ENCODE data around the gene UNC13A.

UNC13A gene

DNA sequence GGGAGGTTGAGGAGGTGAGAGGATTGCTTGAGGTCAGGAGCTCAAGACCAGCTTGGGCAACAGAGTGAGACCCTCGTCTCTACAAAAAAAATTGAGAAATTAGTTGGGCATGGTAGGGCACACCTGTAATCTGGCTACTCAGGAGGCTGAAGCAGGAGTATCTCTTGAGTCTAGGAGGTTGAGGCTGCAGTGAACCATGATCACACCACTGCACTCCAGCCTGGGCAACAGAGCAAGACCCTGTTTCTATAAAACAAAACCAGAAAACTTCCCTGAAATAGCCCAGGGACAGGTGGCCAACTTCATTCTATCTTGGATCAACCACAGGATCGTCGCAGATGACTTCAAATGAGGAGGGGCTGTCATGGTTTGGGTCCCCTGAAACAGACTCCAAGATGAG lies 104.0 kb downstream of the UNC13A start:
- TF ChIP-seq, protein P1, sequence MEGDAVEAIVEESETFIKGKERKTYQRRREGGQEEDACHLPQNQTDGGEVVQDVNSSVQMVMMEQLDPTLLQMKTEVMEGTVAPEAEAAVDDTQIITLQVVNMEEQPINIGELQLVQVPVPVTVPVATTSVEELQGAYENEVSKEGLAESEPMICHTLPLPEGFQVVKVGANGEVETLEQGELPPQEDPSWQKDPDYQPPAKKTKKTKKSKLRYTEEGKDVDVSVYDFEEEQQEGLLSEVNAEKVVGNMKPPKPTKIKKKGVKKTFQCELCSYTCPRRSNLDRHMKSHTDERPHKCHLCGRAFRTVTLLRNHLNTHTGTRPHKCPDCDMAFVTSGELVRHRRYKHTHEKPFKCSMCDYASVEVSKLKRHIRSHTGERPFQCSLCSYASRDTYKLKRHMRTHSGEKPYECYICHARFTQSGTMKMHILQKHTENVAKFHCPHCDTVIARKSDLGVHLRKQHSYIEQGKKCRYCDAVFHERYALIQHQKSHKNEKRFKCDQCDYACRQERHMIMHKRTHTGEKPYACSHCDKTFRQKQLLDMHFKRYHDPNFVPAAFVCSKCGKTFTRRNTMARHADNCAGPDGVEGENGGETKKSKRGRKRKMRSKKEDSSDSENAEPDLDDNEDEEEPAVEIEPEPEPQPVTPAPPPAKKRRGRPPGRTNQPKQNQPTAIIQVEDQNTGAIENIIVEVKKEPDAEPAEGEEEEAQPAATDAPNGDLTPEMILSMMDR (IDR thresholded peaks at IDR 0.05; ENCODE audit: control extremely low read depth, extremely low read depth, low read depth, missing control alignments): no peak
- POLR2A ChIA-PET: no interaction called here
- DNase-seq (ENCODE audit: extremely low spot score): no peak
- CTCF ChIA-PET: interaction anchor here (1.1 to 2.1 kb wide), 2 partner anchors 11 to 88 kb away, joined by 4 to 5 read pairs; no protein-coding TSS in a partner anchor

DNA sequence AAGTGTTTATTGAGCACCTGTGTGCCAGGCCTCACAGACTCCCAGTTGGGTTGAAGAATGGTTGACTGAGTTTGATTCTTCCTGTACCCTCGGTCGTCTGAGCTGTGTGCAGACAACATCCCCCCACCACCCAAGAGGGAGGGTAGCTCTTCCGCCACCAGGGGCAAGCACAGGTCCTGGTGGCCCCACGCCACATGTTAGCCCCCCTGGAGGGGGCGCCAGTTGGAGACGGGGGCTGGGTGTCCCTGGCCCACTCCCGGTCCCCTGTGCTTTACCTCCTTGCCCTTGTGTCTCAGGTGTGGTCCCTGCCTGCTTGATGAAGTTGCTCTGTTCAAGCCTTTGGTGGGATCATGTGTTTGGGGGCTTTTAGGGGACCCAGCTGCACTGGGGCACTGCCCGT lies 105.5 kb downstream of the UNC13A start:
- no peak for DNase-seq (ENCODE audit: extremely low spot score)
- TF ChIP-seq, protein P1 (IDR thresholded peaks at IDR 0.05; ENCODE audit: control extremely low read depth, extremely low read depth, low read depth, missing control alignments): no peak
- ChIA-PET POLR2A (no interaction called here), CTCF (interaction anchor here (1.0 to 2.1 kb wide), 2 partner anchors 9 to 24 kb away, joined by 3 to 5 read pairs; no protein-coding TSS in a partner anchor)

DNA sequence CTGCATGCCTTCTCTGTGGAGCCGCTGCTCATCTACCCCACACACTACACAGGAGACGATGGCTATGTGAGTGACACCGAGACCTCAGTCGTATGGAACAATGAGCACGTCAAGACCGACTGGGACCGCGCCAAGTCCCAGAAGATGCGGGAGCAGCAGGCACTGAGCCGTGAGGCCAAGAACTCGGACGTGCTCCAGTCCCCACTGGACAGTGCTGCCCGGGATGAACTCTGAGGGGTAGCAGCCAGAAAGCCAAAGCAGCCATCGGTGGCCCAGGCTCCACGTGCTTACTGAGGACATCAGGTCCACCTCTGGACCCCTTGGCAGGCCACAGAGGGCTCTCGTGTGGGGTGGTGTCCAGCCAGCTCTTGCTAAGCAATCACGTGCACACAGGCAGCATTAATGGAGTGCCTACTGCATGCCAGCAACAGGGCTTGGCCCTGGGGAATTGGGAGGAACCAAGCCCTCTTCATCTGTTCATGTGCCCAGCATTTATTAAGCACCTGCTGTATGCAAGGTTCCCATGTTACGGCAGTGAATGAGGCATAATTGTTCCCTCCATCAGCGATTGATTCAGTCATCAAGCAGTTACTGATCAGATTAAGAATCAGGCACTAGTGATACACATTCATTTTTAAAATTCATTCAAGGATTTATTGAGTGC lies 106.8 kb downstream of the UNC13A start:
- DNase-seq (ENCODE audit: extremely low spot score): no peak
- CTCF ChIA-PET: interaction anchor here (3.4 kb wide), 1 partner anchor 24 kb away, joined by 16 read pairs; no protein-coding TSS in a partner anchor
- POLR2A ChIA-PET: no interaction called here
- TF ChIP-seq, protein P1 (IDR thresholded peaks at IDR 0.05; ENCODE audit: control extremely low read depth, extremely low read depth, low read depth, missing control alignments): no peak

DNA sequence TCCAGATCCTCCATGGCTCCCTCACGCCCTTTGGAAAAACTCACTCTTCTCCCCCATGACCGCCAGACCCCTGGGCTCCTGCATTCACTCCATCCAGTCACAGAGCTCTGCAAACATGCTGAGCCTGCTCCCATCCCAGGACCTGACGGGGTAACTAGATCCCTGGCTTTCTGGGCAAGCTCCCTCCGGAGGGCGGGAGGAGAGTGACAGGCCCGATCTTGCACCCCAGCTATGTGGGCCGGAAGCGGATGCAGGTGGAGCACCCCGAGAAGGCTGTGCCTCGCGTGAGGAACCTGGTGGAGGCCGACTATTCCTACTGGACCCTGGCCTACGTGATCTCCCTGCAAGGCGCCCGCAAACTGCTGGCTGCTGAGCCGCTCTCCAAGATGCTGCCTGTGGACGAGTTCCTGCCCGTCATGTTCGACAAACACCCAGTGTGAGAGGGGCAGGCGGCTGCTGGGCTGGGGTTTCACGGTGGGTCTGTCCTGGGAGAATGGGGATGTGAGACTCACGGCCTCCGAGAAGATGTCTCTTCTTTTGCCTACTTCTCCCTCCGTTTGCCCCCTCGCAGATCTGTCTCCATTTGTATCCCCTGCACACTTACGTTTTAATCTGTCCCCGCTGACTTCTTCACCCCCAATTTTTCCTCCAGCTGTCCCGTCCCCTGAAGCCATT lies 107.5 kb downstream of the UNC13A start:
- POLR2A ChIA-PET: interaction anchor here (0.5 kb wide), 1 partner anchor 150 kb away, joined by 3 read pairs; no protein-coding TSS in a partner anchor
- DNase-seq (ENCODE audit: extremely low spot score): no peak
- TF ChIP-seq, protein P1 (IDR thresholded peaks at IDR 0.05; ENCODE audit: control extremely low read depth, extremely low read depth, low read depth, missing control alignments): no peak
- CTCF ChIA-PET: interaction anchor here (1.0 to 3.4 kb wide), 2 partner anchors 25 to 186 kb away, joined by 3 to 16 read pairs; no protein-coding TSS in a partner anchor

DNA sequence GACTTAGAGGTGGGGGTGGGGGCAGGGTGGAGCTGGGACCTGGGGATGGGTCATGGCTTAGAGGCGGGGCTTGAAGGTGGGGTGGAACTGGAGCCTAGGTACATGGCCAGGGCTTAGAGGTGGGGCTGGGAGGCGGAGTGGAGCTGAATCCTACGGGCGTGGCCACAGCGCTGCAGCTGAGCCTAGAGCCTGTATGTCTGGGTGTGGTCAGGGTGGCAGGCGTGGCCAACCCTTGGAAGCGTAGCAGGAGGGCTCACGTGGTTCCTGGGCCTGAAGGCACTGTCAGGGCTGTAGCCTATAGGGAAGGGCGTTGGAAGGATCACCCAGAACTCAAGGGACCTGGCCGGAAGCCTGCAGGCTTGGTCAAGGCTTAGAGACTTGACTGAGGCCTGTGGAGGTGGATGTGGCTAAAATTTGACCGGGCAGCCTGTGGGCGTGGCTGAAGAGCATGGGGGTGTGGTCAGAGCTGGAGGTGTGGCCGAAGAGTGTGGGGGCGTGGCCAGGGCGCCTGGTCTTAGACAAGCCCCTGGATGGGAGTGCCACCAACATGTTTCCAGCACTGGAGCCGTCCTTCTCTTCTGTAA lies 108.4 kb downstream of the UNC13A start:
- ChIA-PET POLR2A (interaction anchor here (0.5 to 0.6 kb wide), 2 partner anchors 55 to 150 kb away, joined by 3 read pairs; no protein-coding TSS in a partner anchor), CTCF (interaction anchor here (0.9 to 3.4 kb wide), 3 partner anchors 26 to 187 kb away, joined by 3 to 16 read pairs (median 4); no protein-coding TSS in a partner anchor)
- TF ChIP-seq, protein P1 (IDR thresholded peaks at IDR 0.05; ENCODE audit: control extremely low read depth, extremely low read depth, low read depth, missing control alignments): no peak
- DNase-seq (ENCODE audit: extremely low spot score): peak; percentile 83

GRCh38 chr19:17577457-17578097 lies 110.6 kb downstream of the UNC13A start:
- DNase-seq (ENCODE audit: extremely low spot score): peak; percentile 10
- POLR2A ChIA-PET: no interaction called here
- TF ChIP-seq, protein P1 (IDR thresholded peaks at IDR 0.05; ENCODE audit: control extremely low read depth, extremely low read depth, low read depth, missing control alignments): no peak

More at GRCh38 chr19:17577457-17578097, 110.6 kb downstream of the UNC13A start:
- CTCF ChIA-PET: interaction anchor here (6.1 kb wide), 1 partner anchor 81 kb away, joined by 58 read pairs; no protein-coding TSS in a partner anchor
